ENCODE results near the gene SELENOV.

The SELENOV gene

DNA sequence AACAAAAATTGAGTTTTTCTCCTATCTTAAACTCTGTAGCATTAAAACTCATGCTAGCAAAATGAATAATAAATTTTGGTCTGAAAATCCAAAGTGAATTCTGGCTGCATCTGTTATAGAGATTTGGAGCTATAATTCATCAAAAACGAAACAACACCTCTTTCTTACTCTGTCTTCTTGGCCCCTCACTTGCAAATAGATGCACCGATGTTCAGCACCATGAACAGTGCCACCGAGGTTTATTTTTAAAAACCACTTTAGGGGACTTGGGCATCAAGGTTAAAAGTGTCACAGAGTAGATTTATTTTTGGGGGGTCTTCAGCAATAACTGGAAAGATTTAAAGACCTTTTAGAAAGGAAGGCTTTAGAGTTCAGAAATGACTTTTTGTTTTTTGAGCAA, 51.1 kb downstream of the SELENOV start:
- no peak for DNase-seq

DNA sequence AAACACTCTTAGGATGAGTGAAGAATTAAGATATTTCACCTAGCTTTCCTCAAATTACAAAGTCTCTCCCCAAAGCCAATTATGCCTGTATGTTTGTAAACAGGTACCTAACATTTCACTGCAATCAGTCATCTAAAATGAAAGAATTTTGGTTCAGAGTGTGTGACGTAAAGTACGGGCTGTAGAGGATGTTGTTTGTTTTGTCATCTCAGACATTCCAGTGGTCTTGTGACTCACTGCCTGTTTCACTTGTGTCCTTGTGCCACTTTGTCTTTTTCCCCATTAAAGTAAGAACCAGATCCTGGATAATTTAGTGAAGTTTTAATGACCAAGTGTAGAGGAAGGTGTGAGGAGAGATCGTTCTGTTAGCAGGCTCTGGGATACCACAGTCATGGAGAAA, 53.7 kb downstream of the SELENOV start:
- DNase-seq, result no peak
